Measurements from ENCODE around the gene CDC7. TPM values are rescaled to one million over a fixed set of nuclear protein-coding genes. Genes with fewer than 3 reads are reported as not detected.

Gene CDC7
- total RNA-seq, 1 experiment from 2014 or later, result 15.6 TPM

DNA sequence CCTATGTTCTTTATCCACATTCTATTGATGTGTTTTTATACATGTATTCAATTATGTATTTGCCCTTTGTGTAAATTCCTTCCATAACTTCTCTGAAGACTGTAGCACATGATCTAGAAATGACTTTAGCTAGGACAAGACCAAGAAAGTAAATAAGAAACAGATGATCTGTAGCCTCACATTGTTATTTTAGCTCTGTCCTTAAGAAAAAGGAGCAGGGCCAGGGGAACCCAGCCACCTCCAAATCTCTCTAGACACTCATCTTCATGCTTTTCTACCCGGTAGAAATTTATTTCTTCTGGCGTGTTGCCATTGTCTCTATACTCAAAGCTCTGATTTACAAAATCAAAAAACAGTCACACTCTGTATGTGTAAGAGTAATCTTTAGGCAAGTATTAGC, 27.1 kb downstream of the CDC7 start:
- no TSS peak for BruUV-seq (replicated peaks)
- H3K36me3 Mint-ChIP-seq (ENCODE audit: insufficient read depth, unreplicated experiment), result no peaks in the 10 kb centered on the region
- no peak for DNase-seq
- CTCF ChIA-PET, result no interaction called here
- H3K4me1 Mint-ChIP-seq (ENCODE audit: low read depth, unreplicated experiment), result peaks cover 27% of the 10 kb centered on the region
- TF ChIP-seq, protein P1, sequence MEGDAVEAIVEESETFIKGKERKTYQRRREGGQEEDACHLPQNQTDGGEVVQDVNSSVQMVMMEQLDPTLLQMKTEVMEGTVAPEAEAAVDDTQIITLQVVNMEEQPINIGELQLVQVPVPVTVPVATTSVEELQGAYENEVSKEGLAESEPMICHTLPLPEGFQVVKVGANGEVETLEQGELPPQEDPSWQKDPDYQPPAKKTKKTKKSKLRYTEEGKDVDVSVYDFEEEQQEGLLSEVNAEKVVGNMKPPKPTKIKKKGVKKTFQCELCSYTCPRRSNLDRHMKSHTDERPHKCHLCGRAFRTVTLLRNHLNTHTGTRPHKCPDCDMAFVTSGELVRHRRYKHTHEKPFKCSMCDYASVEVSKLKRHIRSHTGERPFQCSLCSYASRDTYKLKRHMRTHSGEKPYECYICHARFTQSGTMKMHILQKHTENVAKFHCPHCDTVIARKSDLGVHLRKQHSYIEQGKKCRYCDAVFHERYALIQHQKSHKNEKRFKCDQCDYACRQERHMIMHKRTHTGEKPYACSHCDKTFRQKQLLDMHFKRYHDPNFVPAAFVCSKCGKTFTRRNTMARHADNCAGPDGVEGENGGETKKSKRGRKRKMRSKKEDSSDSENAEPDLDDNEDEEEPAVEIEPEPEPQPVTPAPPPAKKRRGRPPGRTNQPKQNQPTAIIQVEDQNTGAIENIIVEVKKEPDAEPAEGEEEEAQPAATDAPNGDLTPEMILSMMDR (IDR thresholded peaks at IDR 0.05; ENCODE audit: unreplicated experiment), result no peak
- intact Hi-C loops (cut with micrococcal nuclease; ENCODE audit: unreplicated experiment), result no loop called here
- H3K27me3 Mint-ChIP-seq (ENCODE audit: unreplicated experiment), result no peaks in the 10 kb centered on the region
- H3K9me3 Mint-ChIP-seq (ENCODE audit: low read depth, unreplicated experiment), result no peaks in the 10 kb centered on the region
- no peak overlapping the region for H3K4me3 Mint-ChIP-seq (ENCODE audit: low read depth, unreplicated experiment)
- no peak overlapping the region for H3K27ac Mint-ChIP-seq (ENCODE audit: unreplicated experiment)

DNA sequence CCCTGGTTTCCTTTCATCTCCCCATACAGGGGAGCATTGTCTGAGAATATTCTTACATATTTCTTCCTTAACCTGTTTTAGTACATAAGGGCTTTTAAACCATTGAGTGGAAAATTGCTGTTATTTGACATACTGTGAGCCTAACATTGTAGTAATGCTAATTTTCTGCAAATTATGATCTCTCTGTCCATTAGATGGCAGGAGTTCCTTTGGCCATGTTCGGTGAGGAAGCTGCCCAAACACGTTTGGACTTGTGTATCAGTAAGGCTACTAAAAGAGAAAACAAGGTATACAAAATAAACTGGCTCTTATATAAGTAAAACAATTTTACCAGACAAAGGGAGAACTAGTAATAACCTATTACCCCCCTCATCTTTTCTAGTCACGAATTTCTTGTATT, 29.2 kb downstream of the CDC7 start:
- Mint-ChIP-seq H3K27me3 (ENCODE audit: unreplicated experiment) (no peaks in the 10 kb centered on the region), H3K4me1 (ENCODE audit: low read depth, unreplicated experiment) (peaks cover 10% of the 10 kb centered on the region), H3K9me3 (ENCODE audit: low read depth, unreplicated experiment) (no peaks in the 10 kb centered on the region), H3K36me3 (ENCODE audit: insufficient read depth, unreplicated experiment) (no peaks in the 10 kb centered on the region), H3K4me3 (ENCODE audit: low read depth, unreplicated experiment) (no peak overlapping the region), H3K27ac (ENCODE audit: unreplicated experiment) (peak overlapping the region; percentile 45)
- BruUV-seq (replicated peaks), result no TSS peak
- DNase-seq, result peak; percentile 25
- TF ChIP-seq, protein P1 (IDR thresholded peaks at IDR 0.05; ENCODE audit: unreplicated experiment), result no peak
- CTCF ChIA-PET, result interaction anchor here (0.7 to 1.8 kb wide), 2 partner anchors 354 to 399 kb away, joined by 3 to 4 read pairs; no protein-coding TSS in a partner anchor
- intact Hi-C loops (cut with micrococcal nuclease; ENCODE audit: unreplicated experiment), result loop anchor here (1.0 to 5.0 kb wide), 2 partner anchors 82 to 397 kb away; no protein-coding TSS in a partner anchor

DNA sequence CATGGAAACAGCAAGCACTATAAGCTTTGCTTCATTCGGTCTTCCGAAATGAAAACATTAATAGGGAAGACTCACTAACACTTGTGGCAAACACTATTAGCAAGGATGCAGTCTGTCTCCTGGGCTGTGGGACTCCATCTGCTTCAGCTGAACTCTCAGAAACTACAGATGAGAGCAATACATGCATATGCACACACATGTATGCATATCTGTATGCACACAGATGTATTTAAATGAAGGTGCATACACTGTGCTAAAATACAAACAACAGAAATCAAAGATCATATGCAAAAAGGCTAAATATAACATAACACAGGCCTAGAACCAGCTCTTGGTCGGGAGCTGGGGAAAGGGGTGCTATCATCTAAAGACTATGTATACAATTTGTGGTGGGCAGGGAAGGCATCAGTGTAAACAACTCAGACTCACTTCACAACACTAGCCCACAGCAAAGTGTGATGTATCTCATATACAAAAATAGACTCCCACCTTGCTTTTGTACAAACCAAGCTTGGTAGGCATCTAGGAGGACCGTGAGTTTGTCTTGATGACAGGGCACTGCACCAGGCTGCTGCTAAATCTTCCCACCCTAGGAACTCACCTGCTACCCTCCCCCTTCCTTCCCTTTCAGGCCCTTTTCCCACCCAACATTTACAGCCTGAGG, 32.8 kb downstream of the CDC7 start:
- Mint-ChIP-seq H3K4me3 (ENCODE audit: low read depth, unreplicated experiment) (no peak overlapping the region), H3K9me3 (ENCODE audit: low read depth, unreplicated experiment) (no peaks in the 10 kb centered on the region), H3K27ac (ENCODE audit: unreplicated experiment) (no peak overlapping the region), H3K36me3 (ENCODE audit: insufficient read depth, unreplicated experiment) (no peaks in the 10 kb centered on the region), H3K27me3 (ENCODE audit: unreplicated experiment) (no peaks in the 10 kb centered on the region), H3K4me1 (ENCODE audit: low read depth, unreplicated experiment) (peaks cover 10% of the 10 kb centered on the region)
- BruUV-seq (replicated peaks), result no TSS peak
- intact Hi-C loops (cut with micrococcal nuclease; ENCODE audit: unreplicated experiment), result loop anchor here (5.0 kb wide), 1 partner anchor 79 kb away; no protein-coding TSS in a partner anchor
- CTCF ChIA-PET, result interaction anchor here (0.5 kb wide), 1 partner anchor 87 kb away, joined by 3 read pairs; no protein-coding TSS in a partner anchor
- DNase-seq, result no peak
- TF ChIP-seq, protein P1 (IDR thresholded peaks at IDR 0.05; ENCODE audit: unreplicated experiment), result no peak

DNA sequence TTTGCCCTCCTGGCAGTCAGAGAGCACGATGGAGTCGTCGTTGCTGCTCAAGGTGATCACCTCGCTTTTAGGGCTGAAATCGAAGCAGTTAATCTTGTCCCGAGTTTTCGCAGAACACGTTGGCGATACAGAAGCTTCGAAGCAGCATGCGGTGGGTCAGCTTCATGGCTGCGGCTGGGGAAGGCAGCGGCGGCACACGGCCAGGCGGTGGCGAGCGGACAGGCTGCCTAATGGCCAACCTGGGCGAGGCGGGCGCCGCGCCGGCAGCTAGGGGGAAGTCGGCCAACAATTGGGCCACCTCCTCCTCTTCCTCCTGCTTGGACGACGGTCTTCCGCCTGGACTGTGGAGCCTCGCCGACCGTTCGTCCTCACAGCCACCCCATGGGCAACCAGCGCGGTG, 34.8 kb downstream of the CDC7 start:
- H3K4me3 Mint-ChIP-seq (ENCODE audit: low read depth, unreplicated experiment), result no peak overlapping the region
- CTCF ChIA-PET, result interaction anchor here (1.0 kb wide), 1 partner anchor 16 kb away, joined by 8 read pairs; no protein-coding TSS in a partner anchor
- BruUV-seq (replicated peaks), result no TSS peak
- no peaks in the 10 kb centered on the region for H3K36me3 Mint-ChIP-seq (ENCODE audit: insufficient read depth, unreplicated experiment)
- intact Hi-C loops (cut with micrococcal nuclease; ENCODE audit: unreplicated experiment), result no loop called here
- TF ChIP-seq, protein P1 (IDR thresholded peaks at IDR 0.05; ENCODE audit: unreplicated experiment), result no peak
- H3K9me3 Mint-ChIP-seq (ENCODE audit: low read depth, unreplicated experiment), result no peaks in the 10 kb centered on the region
- H3K27ac Mint-ChIP-seq (ENCODE audit: unreplicated experiment), result no peak overlapping the region
- peaks cover 3% of the 10 kb centered on the region for H3K4me1 Mint-ChIP-seq (ENCODE audit: low read depth, unreplicated experiment)
- no peak for DNase-seq
- no peaks in the 10 kb centered on the region for H3K27me3 Mint-ChIP-seq (ENCODE audit: unreplicated experiment)
